Measurements from ENCODE around the gene EYA2. TPM values are rescaled to one million over a fixed set of nuclear protein-coding genes. Genes with fewer than 3 reads are reported as not detected.

EYA2 gene
- total and polyA plus RNA-seq, 12 donors: 0.54 to 2.2 (median 1.4) TPM

- no peak overlapping the region for H3K27ac ChIP-seq
- WGBS, 4 donors: 45 to 56% (median 49%) methylated on average over 12 of the region's 12 CpGs
- intact Hi-C loops (cut with DNase I): no loop called here
These were observed 95.5 kb downstream of the EYA2 start for GRCh38 chr20:46990017-46990595.

GRCh38 chr20:46990596-46991104 lies 96.0 kb downstream of the EYA2 start:
- H3K4me3 ChIP-seq: no peak overlapping the region
- no peak for TF ChIP-seq CTCF (IDR thresholded peaks at IDR 0.05)
- no peak for TF ChIP-seq POLR2A (IDR thresholded peaks at IDR 0.05)
- no peaks in the 10 kb centered on the region for H3K9me3 ChIP-seq (replicated peaks in 1 of 3)
- 58 to 65% (median 62%) methylated on average over 5 of the region's 5 CpGs for WGBS, 4 donors
- no peak for DNase-seq
- H3K27ac ChIP-seq: no peak overlapping the region
- no peaks in the 10 kb centered on the region for H3K36me3 ChIP-seq (replicated peaks in 1 of 2)
- H3K4me1 ChIP-seq (replicated peaks in 1 of 2): no peaks in the 10 kb centered on the region
- intact Hi-C loops (cut with DNase I): no loop called here
- peaks cover 5% of the 10 kb centered on the region for H3K27me3 ChIP-seq

More at GRCh38 chr20:46990017-46990595, 95.5 kb downstream of the EYA2 start:
- no peaks in the 10 kb centered on the region for H3K36me3 ChIP-seq (replicated peaks in 1 of 2)
- no peaks in the 10 kb centered on the region for H3K4me1 ChIP-seq (replicated peaks in 1 of 2)
- H3K9me3 ChIP-seq (replicated peaks in 1 of 3): no peaks in the 10 kb centered on the region
- no peaks in the 10 kb centered on the region for H3K27me3 ChIP-seq
- DNase-seq: no peak
- TF ChIP-seq POLR2A (IDR thresholded peaks at IDR 0.05) (no peak), CTCF (IDR thresholded peaks at IDR 0.05) (no peak)
- no peak overlapping the region for H3K4me3 ChIP-seq

- H3K4me3 ChIP-seq: no peak overlapping the region
- no peak overlapping the region for H3K27ac ChIP-seq
- intact Hi-C loops (cut with DNase I): no loop called here
- peaks cover 8% of the 10 kb centered on the region for H3K27me3 ChIP-seq
- H3K9me3 ChIP-seq (replicated peaks in 1 of 3): no peaks in the 10 kb centered on the region
- no peaks in the 10 kb centered on the region for H3K36me3 ChIP-seq (replicated peaks in 1 of 2)
- H3K4me1 ChIP-seq (replicated peaks in 1 of 2): no peaks in the 10 kb centered on the region
- 89 to 96% (median 93%) methylated on average over 3 of the region's 3 CpGs for WGBS, 4 donors
- DNase-seq: no peak
- TF ChIP-seq CTCF (IDR thresholded peaks at IDR 0.05) (no peak), POLR2A (IDR thresholded peaks at IDR 0.05) (no peak)
These were observed 96.5 kb downstream of the EYA2 start for GRCh38 chr20:46991168-46991567.

GRCh38 chr20:46991880-46992639 lies 97.4 kb downstream of the EYA2 start:
- Histone ChIP-seq H3K36me3 (replicated peaks in 1 of 2) (no peaks in the 10 kb centered on the region), H3K9me3 (replicated peaks in 1 of 3) (no peaks in the 10 kb centered on the region), H3K4me1 (replicated peaks in 1 of 2) (no peaks in the 10 kb centered on the region), H3K27ac (no peak overlapping the region), H3K27me3 (peaks cover 8% of the 10 kb centered on the region), H3K4me3 (no peak overlapping the region)
- intact Hi-C loops (cut with DNase I): no loop called here
- DNase-seq: no peak
- no peak for TF ChIP-seq POLR2A (IDR thresholded peaks at IDR 0.05)
- TF ChIP-seq CTCF (IDR thresholded peaks at IDR 0.05): no peak
- WGBS, 4 donors: 77 to 85% (median 81%) methylated on average over 10 to 12 of the region's 12 CpGs

All from adrenal gland (tissue), 12 donors.